Mucosa of stomach (tissue), 1 donor: ENCODE data around the gene GOLGA6A.

Source experiments
- H3K27me3 ChIP-seq: one replicate; pipeline ENCODE4 v1.7.0; 2013; ENCODE audit warnings: mild to moderate bottlenecking, low read length; ENCODE audit not compliant: control insufficient read depth, insufficient read depth
- H3K36me3 ChIP-seq: one replicate; pipeline ENCODE4 v1.7.0; 2013; ENCODE audit warnings: low read length; ENCODE audit not compliant: control insufficient read depth, insufficient read depth
- H3K4me1 ChIP-seq: one replicate; pipeline ENCODE4 v1.7.0; 2013; ENCODE audit warnings: mild to moderate bottlenecking, low read length; ENCODE audit not compliant: control insufficient read depth, insufficient read depth
- H3K4me3 ChIP-seq: one replicate; pipeline ENCODE4 v1.7.0; 2013; ENCODE audit warnings: low read length
- H3K9ac ChIP-seq: one replicate; pipeline ENCODE4 v1.7.0; 2013; ENCODE audit warnings: mild to moderate bottlenecking, low read length, moderate library complexity
- H3K9me3 ChIP-seq: one replicate; pipeline ENCODE4 v1.7.0; 2013; ENCODE audit warnings: mild to moderate bottlenecking, low read length, moderate library complexity; ENCODE audit not compliant: control insufficient read depth
- donor health status: Pancreatic carcinoma.

The GOLGA6A gene

DNA sequence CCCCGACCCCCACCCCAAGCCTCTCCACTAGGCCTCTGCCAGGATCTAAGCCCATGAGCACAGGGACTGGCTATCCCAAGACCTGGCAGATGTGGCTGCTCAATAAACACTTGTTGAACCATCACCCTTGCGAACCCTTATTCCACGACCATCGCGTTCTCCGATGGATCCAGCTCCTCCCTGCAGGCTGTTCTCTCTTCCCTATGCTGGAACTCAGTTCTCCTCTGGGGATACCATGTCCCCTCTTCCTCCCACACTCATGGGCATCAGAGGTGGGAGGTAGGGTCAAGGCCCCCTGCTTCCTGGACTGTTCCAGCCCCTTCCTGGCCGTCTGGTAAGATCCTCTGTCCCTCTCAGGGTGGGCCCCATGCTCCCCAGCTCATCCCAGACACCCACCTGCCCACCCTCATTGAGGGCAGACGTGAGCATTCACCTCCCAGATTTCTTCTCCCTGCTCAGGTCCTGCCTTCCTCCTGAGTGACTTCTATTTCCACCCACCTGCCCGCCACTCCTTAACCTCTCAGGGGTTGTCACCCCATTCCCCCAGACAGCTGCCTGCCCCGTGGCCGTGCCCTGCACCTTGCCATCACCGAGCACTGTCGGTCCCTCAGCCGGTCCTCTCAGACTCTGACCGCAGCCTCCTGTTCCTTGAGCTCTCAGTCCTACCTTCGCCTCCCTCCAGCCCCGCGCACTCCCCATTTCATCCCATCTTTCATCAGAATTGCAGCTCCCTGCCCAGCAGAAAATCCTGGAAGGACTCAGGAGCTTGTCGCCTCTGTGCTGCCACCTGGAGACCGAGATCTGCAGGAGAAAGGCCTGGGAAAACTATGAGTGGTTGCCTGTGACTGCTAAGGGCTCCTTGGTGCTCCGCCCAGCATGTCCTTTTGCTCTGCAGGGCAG is 45.8 kb downstream of the GOLGA6A start:
- Histone ChIP-seq H3K9ac (no peak overlapping the region), H3K4me1 (peaks cover 16% of the 10 kb centered on the region), H3K4me3 (no peak overlapping the region), H3K27me3 (no peaks in the 10 kb centered on the region), H3K36me3 (peaks cover 17% of the 10 kb centered on the region), H3K9me3 (no peaks in the 10 kb centered on the region)

DNA sequence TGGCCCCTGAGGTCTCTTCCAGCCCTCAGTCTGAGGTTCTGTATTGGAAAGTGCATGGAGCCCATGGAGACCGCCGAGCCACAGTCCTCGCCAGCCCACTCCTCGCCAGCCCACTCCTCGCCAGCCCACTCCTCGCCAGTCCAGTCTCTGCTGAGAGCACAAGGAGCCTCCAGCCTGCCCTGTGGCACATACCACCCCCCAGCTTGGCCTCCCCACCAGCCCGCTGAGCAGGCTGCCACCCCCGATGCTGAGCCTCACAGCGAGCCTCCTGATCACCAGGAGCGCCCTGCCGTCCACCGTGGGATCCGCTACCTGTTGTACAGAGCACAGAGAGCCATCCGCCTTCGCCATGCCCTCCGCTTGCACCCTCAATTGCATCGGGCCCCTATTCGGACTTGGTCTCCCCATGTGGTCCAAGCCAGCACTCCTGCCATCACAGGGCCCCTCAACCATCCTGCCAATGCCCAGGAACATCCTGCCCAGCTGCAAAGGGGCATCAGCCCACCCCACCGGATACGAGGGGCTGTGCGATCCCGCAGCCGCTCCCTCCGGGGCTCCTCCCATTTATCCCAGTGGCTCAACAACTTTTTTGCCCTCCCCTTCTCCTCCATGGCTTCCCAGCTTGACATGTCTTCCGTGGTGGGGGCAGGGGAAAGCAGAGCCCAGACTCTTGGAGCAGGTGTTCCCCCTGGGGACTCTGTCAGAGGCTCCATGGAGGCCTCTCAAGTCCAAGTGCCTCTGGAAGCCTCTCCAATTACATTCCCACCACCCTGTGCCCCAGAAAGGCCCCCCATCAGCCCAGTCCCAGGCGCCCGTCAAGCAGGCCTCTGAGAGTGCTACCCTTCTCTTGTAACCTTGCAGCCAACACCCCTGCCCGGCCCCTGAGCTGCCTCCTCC is 47.0 kb downstream of the GOLGA6A start:
- H3K36me3 ChIP-seq = peaks cover 17% of the 10 kb centered on the region
- H3K4me3 ChIP-seq = no peak overlapping the region
- no peaks in the 10 kb centered on the region for H3K9me3 ChIP-seq
- H3K4me1 ChIP-seq = peaks cover 16% of the 10 kb centered on the region
- no peak overlapping the region for H3K9ac ChIP-seq
- H3K27me3 ChIP-seq = no peaks in the 10 kb centered on the region

DNA sequence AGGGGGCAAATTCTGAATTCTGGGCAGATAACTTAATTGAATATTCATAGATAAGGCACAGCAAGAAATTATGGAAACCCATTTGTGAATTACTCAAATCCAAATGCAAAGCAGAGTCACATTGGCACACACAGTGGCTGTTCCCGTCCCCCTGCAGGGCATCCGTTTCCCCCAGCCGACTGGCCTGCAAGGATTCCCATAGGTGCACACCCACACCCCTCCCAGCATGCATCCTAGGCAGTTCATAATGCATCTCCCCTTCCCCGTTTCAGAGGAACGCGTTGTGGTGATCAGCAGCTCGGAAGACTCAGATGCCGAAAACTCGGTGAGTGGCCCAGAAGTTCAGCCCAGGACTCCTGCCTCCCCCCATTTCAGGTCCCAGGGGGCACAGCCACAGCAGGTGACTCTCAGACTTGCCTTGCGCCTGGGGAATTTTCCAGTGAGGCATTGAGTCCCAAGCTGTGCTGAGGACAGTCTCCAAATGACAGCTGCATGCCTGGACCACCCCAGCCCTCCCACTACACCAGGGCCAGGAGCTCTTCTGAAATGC is 48.1 kb downstream of the GOLGA6A start:
- peaks cover 17% of the 10 kb centered on the region for H3K36me3 ChIP-seq
- no peak overlapping the region for H3K4me3 ChIP-seq
- no peaks in the 10 kb centered on the region for H3K9me3 ChIP-seq
- peaks cover 6% of the 10 kb centered on the region for H3K4me1 ChIP-seq
- H3K9ac ChIP-seq = no peak overlapping the region
- no peaks in the 10 kb centered on the region for H3K27me3 ChIP-seq

DNA sequence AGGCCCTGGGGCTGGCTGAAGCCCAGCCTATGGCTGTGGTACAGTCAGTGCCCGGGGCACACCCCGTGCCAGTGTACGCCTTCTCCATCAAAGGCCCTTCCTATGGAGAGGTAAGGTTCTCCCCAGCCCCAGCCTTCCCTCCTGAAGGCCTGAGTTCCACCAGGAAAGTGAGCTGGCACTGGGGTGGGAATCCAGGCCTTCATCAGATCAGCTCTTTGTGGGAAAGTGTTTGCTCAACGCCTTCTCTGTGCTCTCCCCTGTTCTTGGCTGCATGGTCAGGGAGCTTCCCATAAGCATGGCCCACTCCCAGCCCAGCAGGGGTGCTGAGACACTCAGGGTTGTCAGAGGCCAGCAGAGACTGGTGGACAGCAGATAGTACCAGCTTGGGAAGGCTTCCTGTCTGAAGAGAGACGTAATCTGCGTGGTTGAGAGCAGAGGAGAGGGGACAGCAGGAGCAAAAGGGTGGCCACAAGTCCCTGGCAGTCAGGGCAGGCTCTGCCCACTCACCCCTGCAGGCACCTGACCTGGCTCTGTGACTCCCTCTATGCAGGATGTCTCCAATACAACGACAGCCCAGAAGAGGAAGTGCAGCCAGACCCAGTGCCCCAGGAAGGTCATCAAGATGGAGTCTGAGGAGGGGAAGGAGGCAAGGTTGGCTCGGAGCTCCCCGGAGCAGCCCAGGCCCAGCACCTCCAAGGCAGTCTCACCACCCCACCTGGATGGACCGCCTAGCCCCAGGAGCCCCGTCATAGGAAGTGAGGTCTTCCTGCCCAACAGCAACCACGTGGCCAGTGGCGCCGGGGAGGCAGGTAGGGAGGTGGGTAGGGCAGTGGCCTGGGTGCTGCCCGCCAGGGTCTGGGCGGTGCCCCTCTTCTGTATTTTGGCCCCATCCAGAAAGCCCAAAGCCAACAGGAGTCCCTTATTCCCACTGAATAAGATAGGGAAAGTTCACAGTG is 49.5 kb downstream of the GOLGA6A start:
- Histone ChIP-seq H3K27me3 (no peaks in the 10 kb centered on the region), H3K4me3 (no peak overlapping the region), H3K36me3 (peaks cover 17% of the 10 kb centered on the region), H3K4me1 (no peaks in the 10 kb centered on the region), H3K9me3 (no peaks in the 10 kb centered on the region), H3K9ac (no peak overlapping the region)

DNA sequence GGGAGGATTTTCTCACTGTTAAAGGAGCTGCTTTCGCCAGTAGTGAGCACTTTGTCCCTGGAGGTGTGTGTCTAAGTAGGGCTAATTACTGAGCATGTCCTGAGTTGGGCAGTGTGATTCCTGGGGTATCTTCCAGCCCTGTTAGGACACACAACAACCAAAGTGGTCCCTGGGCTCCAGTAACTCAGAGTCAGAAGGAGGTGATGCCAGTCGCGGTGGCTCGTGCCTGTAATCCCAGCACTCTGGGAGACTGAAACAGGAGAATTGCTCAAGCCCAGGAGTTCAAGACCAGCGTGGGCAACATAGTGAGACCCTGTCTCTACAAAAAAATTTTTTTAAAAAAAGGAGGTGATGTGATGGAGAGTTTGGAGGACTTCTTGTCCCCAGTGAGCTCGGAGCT is 50.3 kb downstream of the GOLGA6A start:
- Histone ChIP-seq H3K36me3 (peaks cover 17% of the 10 kb centered on the region), H3K9me3 (no peaks in the 10 kb centered on the region), H3K27me3 (no peaks in the 10 kb centered on the region), H3K4me3 (no peak overlapping the region), H3K9ac (no peak overlapping the region), H3K4me1 (no peaks in the 10 kb centered on the region)

DNA sequence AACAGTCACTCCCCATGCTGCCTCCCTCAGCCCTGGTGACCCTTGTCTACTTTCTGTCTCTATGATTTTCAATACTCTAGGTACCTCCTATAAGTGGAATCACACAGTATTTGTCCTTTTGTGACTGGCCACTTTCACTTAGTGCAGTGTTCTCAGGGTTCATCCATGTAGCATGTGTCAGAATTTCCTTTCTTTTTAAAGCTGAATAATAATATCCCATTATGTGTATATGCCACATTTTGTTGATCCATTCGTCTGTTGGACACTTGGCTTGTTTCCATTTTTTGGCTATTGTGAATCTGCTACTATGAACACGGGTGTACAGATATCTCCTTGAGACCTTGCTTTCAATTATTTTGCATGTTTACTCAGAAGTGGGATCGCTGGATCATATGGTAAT is 53.7 kb downstream of the GOLGA6A start:
- Histone ChIP-seq H3K36me3 (peaks cover 26% of the 10 kb centered on the region), H3K4me1 (no peaks in the 10 kb centered on the region), H3K27me3 (no peaks in the 10 kb centered on the region)

DNA sequence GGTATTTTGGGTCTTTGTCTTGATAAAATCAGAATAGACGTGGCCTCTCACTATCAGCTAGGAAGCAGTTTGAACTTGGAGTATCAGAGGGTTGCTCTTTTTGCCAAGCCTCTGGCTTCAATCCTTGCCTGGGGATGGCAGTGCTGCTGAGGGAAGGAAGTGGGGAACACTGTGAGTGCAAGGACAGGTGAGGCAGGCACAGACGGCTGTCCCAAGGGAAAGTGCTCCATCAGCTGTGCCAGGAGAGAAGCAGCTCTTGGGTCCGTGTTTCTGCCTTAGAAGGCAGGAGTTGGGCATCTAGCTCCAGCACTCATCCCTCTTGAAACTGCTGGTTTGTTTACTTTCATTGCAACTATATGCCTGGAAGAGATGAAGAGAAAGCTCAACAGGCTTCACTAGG is 54.7 kb downstream of the GOLGA6A start:
- Histone ChIP-seq H3K9me3 (no peaks in the 10 kb centered on the region), H3K4me1 (no peaks in the 10 kb centered on the region), H3K27me3 (no peaks in the 10 kb centered on the region), H3K36me3 (peaks cover 24% of the 10 kb centered on the region), H3K9ac (no peak overlapping the region), H3K4me3 (no peak overlapping the region)

More for the DNA sequence above, 53.7 kb downstream of the GOLGA6A start:
- H3K9ac ChIP-seq = no peak overlapping the region
- H3K4me3 ChIP-seq = no peak overlapping the region
- no peaks in the 10 kb centered on the region for H3K9me3 ChIP-seq

DNA sequence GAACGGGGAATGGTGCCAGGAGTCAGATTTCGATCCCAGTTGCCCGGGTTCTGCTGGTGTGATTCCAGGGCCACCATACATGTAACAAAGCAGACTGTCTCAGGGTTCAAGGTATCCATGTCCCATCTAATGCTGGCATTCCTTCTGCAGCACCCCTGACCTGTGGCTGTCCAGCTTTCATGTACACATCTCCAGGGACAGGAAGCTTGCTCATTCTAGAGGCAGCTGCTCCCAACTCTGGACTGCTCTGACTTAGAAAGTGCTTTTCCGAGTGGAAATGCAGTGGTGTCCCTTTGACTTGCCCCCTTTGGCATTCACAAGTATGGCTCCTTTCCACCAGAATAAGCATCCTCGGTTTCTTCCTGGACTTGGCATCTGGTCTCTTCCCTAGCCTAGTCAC is 56.9 kb downstream of the GOLGA6A start:
- no peaks in the 10 kb centered on the region for H3K4me1 ChIP-seq
- peaks cover 23% of the 10 kb centered on the region for H3K36me3 ChIP-seq

DNA sequence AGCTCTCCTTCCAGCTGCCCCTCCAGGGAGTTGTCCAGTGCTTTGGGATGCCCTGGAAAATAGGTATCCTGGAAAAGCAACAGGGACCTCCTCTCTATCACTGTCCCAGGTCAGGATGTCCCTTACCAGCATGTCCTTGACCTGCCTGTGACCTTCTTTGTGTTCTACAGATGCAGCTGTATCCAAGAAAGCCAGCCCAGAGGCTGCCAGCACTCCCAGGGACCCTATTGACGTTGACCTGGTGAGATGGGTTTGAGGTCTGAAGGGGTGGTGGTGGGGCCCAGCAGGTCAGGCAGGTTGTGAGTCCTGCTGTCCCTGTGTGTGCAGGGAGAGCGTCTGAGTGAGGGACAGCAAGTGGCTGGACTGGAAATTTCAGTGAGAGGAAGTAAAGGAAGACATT is 57.7 kb downstream of the GOLGA6A start:
- no peak overlapping the region for H3K9ac ChIP-seq
- H3K4me3 ChIP-seq = no peak overlapping the region
- H3K9me3 ChIP-seq = no peaks in the 10 kb centered on the region
- H3K27me3 ChIP-seq = no peaks in the 10 kb centered on the region
- no peaks in the 10 kb centered on the region for H3K4me1 ChIP-seq
- H3K36me3 ChIP-seq = peaks cover 23% of the 10 kb centered on the region

More for the DNA sequence above, 56.9 kb downstream of the GOLGA6A start:
- Histone ChIP-seq H3K4me3 (no peak overlapping the region), H3K9me3 (no peaks in the 10 kb centered on the region), H3K9ac (no peak overlapping the region), H3K27me3 (no peaks in the 10 kb centered on the region)

DNA sequence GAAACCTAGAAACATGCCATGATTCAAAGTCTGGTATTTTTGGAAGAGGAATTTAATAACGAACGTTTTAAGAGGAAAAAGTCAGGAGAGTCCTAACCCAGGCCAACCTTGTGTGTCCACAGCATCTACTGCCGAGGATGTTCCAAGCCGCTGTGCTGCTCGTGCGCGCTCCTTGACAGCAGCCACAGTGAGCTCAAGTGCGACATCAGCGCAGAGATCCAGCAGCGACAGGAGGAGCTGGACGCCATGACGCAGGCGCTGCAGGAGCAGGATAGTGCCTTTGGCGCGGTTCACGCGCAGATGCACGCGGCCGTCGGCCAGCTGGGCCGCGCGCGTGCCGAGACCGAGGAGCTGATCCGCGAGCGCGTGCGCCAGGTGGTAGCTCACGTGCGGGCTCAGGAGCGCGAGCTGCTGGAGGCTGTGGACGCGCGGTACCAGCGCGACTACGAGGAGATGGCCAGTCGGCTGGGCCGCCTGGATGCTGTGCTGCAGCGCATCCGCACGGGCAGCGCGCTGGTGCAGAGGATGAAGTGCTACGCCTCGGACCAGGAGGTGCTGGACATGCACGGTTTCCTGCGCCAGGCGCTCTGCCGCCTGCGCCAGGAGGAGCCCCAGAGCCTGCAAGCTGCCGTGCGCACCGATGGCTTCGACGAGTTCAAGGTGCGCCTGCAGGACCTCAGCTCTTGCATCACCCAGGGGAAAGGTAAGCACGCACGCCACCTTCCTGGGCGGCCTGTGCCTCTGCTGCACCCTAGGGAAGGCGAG is 59.5 kb downstream of the GOLGA6A start:
- peaks cover 23% of the 10 kb centered on the region for H3K36me3 ChIP-seq
- H3K27me3 ChIP-seq = no peaks in the 10 kb centered on the region
- no peak overlapping the region for H3K4me3 ChIP-seq
- no peaks in the 10 kb centered on the region for H3K4me1 ChIP-seq
- no peak overlapping the region for H3K9ac ChIP-seq
- no peaks in the 10 kb centered on the region for H3K9me3 ChIP-seq
